ENCODE data around the gene NVL.

NVL gene

GRCh38 chr1:224329842-224330753, at the start of gene NVL (continued):
- TF ChIP-seq MEIS1 (CRISPR knock-in tag; IDR thresholded peaks at IDR 0.05; ENCODE audit: borderline replicate concordance) (peak; percentile 34; the same call in 1 of the 2 replicates), YY1 (tag by site-specific recombination; IDR thresholded peaks at IDR 0.05) (peak; percentile 82), KLF10 (tag by site-specific recombination; IDR thresholded peaks at IDR 0.05) (peak; percentile 59; the same call in 1 of the 2 replicates), ZNF280C (tag by site-specific recombination; IDR thresholded peaks at IDR 0.05) (no peak), PRDM6 (tag by site-specific recombination; IDR thresholded peaks at IDR 0.05) (peak; percentile 37), ZSCAN18 (tag by site-specific recombination; IDR thresholded peaks at IDR 0.05) (peak; percentile 91), ZBTB26 (tag by site-specific recombination; optimal IDR thresholded peaks at IDR 0.05) (peak; percentile 48), ZNF324 (tag by site-specific recombination; IDR thresholded peaks at IDR 0.05) (peak; percentile 90), ZNF777 (tag by site-specific recombination; IDR thresholded peaks at IDR 0.05; ENCODE audit: borderline replicate concordance) (no peak), ZNF580 (tag by site-specific recombination; IDR thresholded peaks at IDR 0.05) (peak; percentile 100), ZNF10 (tag by site-specific recombination; IDR thresholded peaks at IDR 0.05) (peak; percentile 65; the same call in 1 of the 2 replicates), ZNF692 (tag by site-specific recombination; IDR thresholded peaks at IDR 0.05) (peak; percentile 78; the same call in 1 of the 2 replicates), ZFP37 (tag by site-specific recombination; IDR thresholded peaks at IDR 0.05) (peak; percentile 89), ZNF146 (tag by site-specific recombination; IDR thresholded peaks at IDR 0.05) (no peak; the same call in 1 of the 2 replicates), ZNF391 (tag by site-specific recombination; IDR thresholded peaks at IDR 0.05; ENCODE audit: borderline replicate concordance, low read depth) (peak; percentile 72; the same call in 1 of the 2 replicates), ZNF449 (tag by site-specific recombination; IDR thresholded peaks at IDR 0.05) (peak; percentile 79), SCRT1 (tag by site-specific recombination; IDR thresholded peaks at IDR 0.05; ENCODE audit: borderline replicate concordance) (0 out of 2 replicates have a peak, but pooled peaks have one; percentile 8), ZNF335 (tag by site-specific recombination; conservative IDR thresholded peaks at IDR 0.05) (peak; percentile 100), ZBTB17 (tag by site-specific recombination; IDR thresholded peaks at IDR 0.05) (peak; percentile 91), ZEB2 (tag by site-specific recombination; IDR thresholded peaks at IDR 0.05) (peak; percentile 95), SCRT2 (tag by site-specific recombination; IDR thresholded peaks at IDR 0.05) (0 out of 2 replicates have a peak, but pooled peaks have one; percentile 43), ZNF16 (tag by site-specific recombination; IDR thresholded peaks at IDR 0.05; ENCODE audit: low read depth) (no peak), ZBTB44 (tag by site-specific recombination; IDR thresholded peaks at IDR 0.05) (peak; percentile 46; the same call in 1 of the 2 replicates), ZIC2 (tag by site-specific recombination; IDR thresholded peaks at IDR 0.05) (peak; percentile 85), TRIM28 (IDR thresholded peaks at IDR 0.05; ENCODE audit: borderline replicate concordance, low read length) (no peak)

All from HEK293 (cell line).